Measurements from ENCODE around the gene KCNG3.

DNA sequence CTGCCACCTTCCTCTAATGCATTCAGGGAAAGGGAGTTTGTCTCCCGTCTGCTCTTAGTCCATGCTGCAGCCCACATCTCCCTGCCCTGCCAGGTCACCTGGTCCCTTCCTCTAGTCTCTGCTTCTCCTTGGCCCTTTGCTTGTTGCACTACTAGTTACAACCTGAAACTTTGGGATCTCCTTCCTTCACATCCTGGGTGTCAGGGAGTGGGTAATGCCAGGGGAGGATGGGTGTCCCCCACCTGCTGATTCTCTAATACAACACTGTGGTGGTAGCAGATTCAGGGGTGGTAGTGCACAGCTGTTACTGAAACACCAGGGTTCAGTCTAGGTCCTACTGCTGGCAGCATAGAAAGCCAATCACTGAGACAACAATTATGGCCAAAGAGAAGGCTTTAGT is 101.6 kb downstream of the KCNG3 start:
- TF ChIP-seq, protein P1, sequence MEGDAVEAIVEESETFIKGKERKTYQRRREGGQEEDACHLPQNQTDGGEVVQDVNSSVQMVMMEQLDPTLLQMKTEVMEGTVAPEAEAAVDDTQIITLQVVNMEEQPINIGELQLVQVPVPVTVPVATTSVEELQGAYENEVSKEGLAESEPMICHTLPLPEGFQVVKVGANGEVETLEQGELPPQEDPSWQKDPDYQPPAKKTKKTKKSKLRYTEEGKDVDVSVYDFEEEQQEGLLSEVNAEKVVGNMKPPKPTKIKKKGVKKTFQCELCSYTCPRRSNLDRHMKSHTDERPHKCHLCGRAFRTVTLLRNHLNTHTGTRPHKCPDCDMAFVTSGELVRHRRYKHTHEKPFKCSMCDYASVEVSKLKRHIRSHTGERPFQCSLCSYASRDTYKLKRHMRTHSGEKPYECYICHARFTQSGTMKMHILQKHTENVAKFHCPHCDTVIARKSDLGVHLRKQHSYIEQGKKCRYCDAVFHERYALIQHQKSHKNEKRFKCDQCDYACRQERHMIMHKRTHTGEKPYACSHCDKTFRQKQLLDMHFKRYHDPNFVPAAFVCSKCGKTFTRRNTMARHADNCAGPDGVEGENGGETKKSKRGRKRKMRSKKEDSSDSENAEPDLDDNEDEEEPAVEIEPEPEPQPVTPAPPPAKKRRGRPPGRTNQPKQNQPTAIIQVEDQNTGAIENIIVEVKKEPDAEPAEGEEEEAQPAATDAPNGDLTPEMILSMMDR (IDR thresholded peaks at IDR 0.05 in 8 of 11, conservative IDR thresholded peaks at IDR 0.05 in 3 of 11) = no peak
- TF ChIP-seq POLR2A (IDR thresholded peaks at IDR 0.05) (no peak), POLR2AphosphoS5 (IDR thresholded peaks at IDR 0.05) (no peak)

Data from spleen (tissue), 7 donors.